Neural cell (in vitro differentiated cells): ENCODE measurements around the gene EEF1AKMT4. TPM values are rescaled to one million over a fixed set of nuclear protein-coding genes. Genes with fewer than 3 reads are reported as not detected.

Experiments
- H2AFZ ChIP-seq: fragments of 200-600, 300-800 bp; sonication (generic), shearing (Covaris generic); 2 replicates; pipeline ENCODE4 v1.6.0; 2014; ENCODE audit warnings: low read depth, mild to moderate bottlenecking, antibody characterized with exemption, low read length, moderate library complexity
- H3F3A ChIP-seq: fragments of 200-600 bp; shearing (Covaris generic); 2 replicates; pipeline ENCODE4 v1.6.1; 2016; ENCODE audit warnings: mild to moderate bottlenecking, moderate library complexity, mixed read lengths, antibody characterized with exemption, low read length; ENCODE audit not compliant: insufficient read depth, poor library complexity, severe bottlenecking
- H3K27ac ChIP-seq: fragments of 200-600, 300-800 bp; sonication (generic), shearing (Covaris generic); 2 replicates; pipeline ENCODE4 v1.5.1; 2014; ENCODE audit warnings: mild to moderate bottlenecking, low read length, moderate library complexity
- H3K27me3 ChIP-seq: fragments of 300-800, 200-600 bp; sonication (generic), shearing (Covaris generic); 2 replicates; pipeline ENCODE4 v1.6.0; 2014; ENCODE audit warnings: mild to moderate bottlenecking, low read depth, low read length, moderate library complexity; ENCODE audit not compliant: insufficient read depth
- H3K36me3 ChIP-seq: fragments of 300-800, 200-600 bp; sonication (generic), shearing (Covaris generic); 2 replicates; pipeline ENCODE4 v1.5.1; 2014; ENCODE audit warnings: mild to moderate bottlenecking, antibody characterized with exemption, low read length, moderate library complexity; ENCODE audit not compliant: insufficient read depth
- H3K4me2 ChIP-seq: fragments of 300-800, 200-600 bp; sonication (generic), shearing (Covaris generic); 2 replicates; pipeline ENCODE4 v1.6.0; 2014; ENCODE audit warnings: mild to moderate bottlenecking, low read length
- H3K4me3 ChIP-seq: fragments of 300-800, 200-600 bp; sonication (generic), shearing (Covaris generic); 2 replicates; pipeline ENCODE4 v1.5.1; 2014; ENCODE audit warnings: mild to moderate bottlenecking, low read length, moderate library complexity
- H3K79me2 ChIP-seq: fragments of 200-600 bp; shearing (Covaris generic); replicated peaks from 2 replicates; pipeline ENCODE4 v1.6.0; 2014; ENCODE audit warnings: mild to moderate bottlenecking, low read length, moderate library complexity; ENCODE audit not compliant: insufficient read depth
- H3K9ac ChIP-seq: fragments of 300-800, 200-600 bp; sonication (generic), shearing (Covaris generic); 2 replicates; pipeline ENCODE4 v1.6.1; 2016; ENCODE audit warnings: mild to moderate bottlenecking, low read length, mixed read lengths
- H3K9me2 ChIP-seq: fragments of 200-600 bp; shearing (Covaris generic); 2 replicates; pipeline ENCODE4 v1.6.1; 2016; ENCODE audit warnings: mild to moderate bottlenecking, low read length, mixed read lengths; ENCODE audit not compliant: insufficient read depth
- H3K9me3 ChIP-seq: fragments of 200-600, 300-800 bp; sonication (generic), shearing (Covaris generic); 2 replicates; pipeline ENCODE4 v1.6.1; 2016; ENCODE audit warnings: mild to moderate bottlenecking, mixed run types, low read length, moderate library complexity, mixed read lengths
- H4K20me1 ChIP-seq: fragments of 200-600 bp; shearing (Covaris generic); 2 replicates; pipeline ENCODE4 v1.6.1; 2016; ENCODE audit warnings: mild to moderate bottlenecking, mixed run types; ENCODE audit not compliant: insufficient read depth
- CTCF ChIP-seq: fragments of 450-650 bp; IDR thresholded peaks from 2 replicates; pipeline ENCODE4 v1.5.1; 2014; ENCODE audit warnings: antibody characterized with exemption, mild to moderate bottlenecking, moderate library complexity; ENCODE audit not compliant: poor library complexity, severe bottlenecking
- EP300 ChIP-seq: fragments of 450-650 bp; conservative IDR thresholded peaks from 2 replicates; pipeline ENCODE4 v1.6.1; 2014; ENCODE audit warnings: antibody characterized with exemption, mild to moderate bottlenecking, moderate library complexity; ENCODE audit not compliant: poor library complexity, severe bottlenecking
- EZH2 ChIP-seq: fragments of 200-600, 300-800 bp; shearing (Covaris generic), sonication (generic); IDR thresholded peaks from 2 replicates; pipeline ENCODE4 v1.6.1; 2014; ENCODE audit warnings: antibody characterized with exemption, low read length, borderline replicate concordance, mild to moderate bottlenecking; ENCODE audit not compliant: insufficient read depth, poor library complexity, severe bottlenecking
- MXI1 ChIP-seq: fragments of 450-650 bp; conservative IDR thresholded peaks from 2 replicates; pipeline ENCODE4 v1.6.1; 2014; ENCODE audit warnings: antibody characterized with exemption, mild to moderate bottlenecking; ENCODE audit not compliant: poor library complexity, severe bottlenecking
- POLR2AphosphoS5 ChIP-seq: IDR thresholded peaks from 2 replicates; pipeline ENCODE4 v1.6.1; 2012
- RAD21 ChIP-seq: fragments of 450-650 bp; conservative IDR thresholded peaks from 2 replicates; pipeline ENCODE4 v1.6.1; 2014; ENCODE audit warnings: antibody characterized with exemption, mild to moderate bottlenecking, moderate library complexity
- REST ChIP-seq: IDR thresholded peaks from 2 replicates; pipeline ENCODE4 v1.6.1; 2012; ENCODE audit warnings: borderline replicate concordance
- SMC3 ChIP-seq: fragments of 450-650 bp; conservative IDR thresholded peaks from 2 replicates; pipeline ENCODE4 v1.6.1; 2014; ENCODE audit warnings: antibody characterized with exemption, mild to moderate bottlenecking, moderate library complexity; ENCODE audit not compliant: poor library complexity
- TAF1 ChIP-seq: IDR thresholded peaks from 2 replicates; pipeline ENCODE4 v1.6.1; 2012; ENCODE audit warnings: low read depth
- polyA plus RNA-seq: library from polyadenylated mRNA; depleted of rRNA; stranded (reverse); fragments of >200 nt; gene quantifications from 2 replicates; pipeline ENCODE4 v1.2.3, GENCODE V29; 2014

EEF1AKMT4 gene
- polyA plus RNA-seq, 1 donor from 2014 or later, result 1.6 TPM

GRCh38 chr3:184259396-184259877 lies 10.0 kb downstream of the EEF1AKMT4 start:
- Histone ChIP-seq H3K4me2 (no peak overlapping the region), H3K4me3 (peak overlapping the region; percentile 54)

GRCh38 chr3:184259878-184260723 lies 10.6 kb downstream of the EEF1AKMT4 start:
- H3K27me3 ChIP-seq, result peaks cover 47% of the 10 kb centered on the region
- H3K9ac ChIP-seq, result peak overlapping the region; percentile 85
- H3K9me2 ChIP-seq, result no peaks in the 10 kb centered on the region
- H3K27ac ChIP-seq, result peak overlapping the region; percentile 52
- H3K9me3 ChIP-seq, result no peaks in the 10 kb centered on the region
- peak overlapping the region; percentile 24 for H2AFZ ChIP-seq
- no peaks in the 10 kb centered on the region for H4K20me1 ChIP-seq
- no peaks in the 10 kb centered on the region for H3K79me2 ChIP-seq
- no peaks in the 10 kb centered on the region for H3K36me3 ChIP-seq
- peak overlapping the region; percentile 75 for H3K4me3 ChIP-seq
- H3F3A ChIP-seq, result no peaks in the 10 kb centered on the region
- TF ChIP-seq REST, result peak; percentile 11
- TF ChIP-seq MXI1, result no peak
- TF ChIP-seq POLR2AphosphoS5, result peak; percentile 29
- TF ChIP-seq EP300, result no peak
- peak; percentile 21 for TF ChIP-seq TAF1
- TF ChIP-seq SMC3, result no peak
- TF ChIP-seq EZH2, result peak; percentile 73
- TF ChIP-seq CTCF, result no peak
- no peak for TF ChIP-seq RAD21
- H3K4me2 ChIP-seq, result peak overlapping the region; percentile 53

More at GRCh38 chr3:184259396-184259877, 10.0 kb downstream of the EEF1AKMT4 start:
- Histone ChIP-seq H2AFZ (no peak overlapping the region), H3K9me2 (no peaks in the 10 kb centered on the region), H3K9me3 (no peaks in the 10 kb centered on the region), H3K36me3 (no peaks in the 10 kb centered on the region), H4K20me1 (no peaks in the 10 kb centered on the region), H3K9ac (peak overlapping the region; percentile 22), H3K79me2 (no peaks in the 10 kb centered on the region), H3K27ac (no peak overlapping the region), H3F3A (no peaks in the 10 kb centered on the region), H3K27me3 (peaks cover 47% of the 10 kb centered on the region)
- no peak for TF ChIP-seq CTCF
- TF ChIP-seq SMC3, result no peak
- TF ChIP-seq EP300, result no peak
